Glomerular endothelial cell (primary cell): ENCODE results near the gene DGKZ. TPM values are rescaled to one million over a fixed set of nuclear protein-coding genes. Genes with fewer than 3 reads are reported as not detected.

ENCODE experiments used
- DNase-seq: peaks from one replicate; pipeline ENCODE4 v3.0.0-alpha.2; 2011; ENCODE audit warnings: low read depth, low spot score; ENCODE audit errors: extremely low read depth
- total RNA-seq: library from RNA; depleted of rRNA; stranded (reverse); fragments of >200 nt; gene quantifications from 2 replicates; pipeline ENCODE4 v1.2.3, GENCODE V29; 2015

DGKZ gene
- total RNA-seq, 1 donor from 2014 or later: 139 TPM

GRCh38 chr11:46345131-46345597 lies 2.1 kb upstream of the DGKZ start:
- no peak for DNase-seq

DNA sequence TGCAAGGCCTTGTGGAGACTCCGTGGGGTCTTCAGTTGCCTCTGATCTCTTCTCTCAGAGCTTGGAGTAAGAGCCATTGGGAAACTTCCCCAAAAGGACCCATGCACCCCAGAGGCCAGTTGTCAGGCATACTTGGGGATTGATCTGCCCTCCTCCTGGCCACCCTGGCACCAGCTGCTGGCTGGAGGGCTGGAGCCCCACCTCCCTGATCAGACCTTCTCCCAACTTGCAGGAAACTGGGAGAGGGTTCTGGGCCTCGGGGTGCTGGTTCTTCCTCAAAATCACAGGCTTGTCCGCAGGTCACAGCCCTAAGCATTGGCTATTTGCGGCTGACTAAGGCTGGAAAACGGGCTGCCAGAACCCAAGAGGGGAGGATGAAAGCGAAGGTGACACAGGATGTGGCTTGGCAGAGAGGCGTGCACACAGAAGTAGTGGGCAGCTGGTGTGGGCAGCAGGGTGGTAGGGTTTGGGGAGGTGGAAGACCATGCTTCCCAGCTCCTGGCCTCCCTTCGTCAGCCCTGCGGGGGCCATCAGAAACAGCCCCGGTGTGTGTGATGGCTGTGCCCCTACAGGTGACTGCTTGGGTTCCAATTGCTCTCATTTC lies 1.3 kb upstream of the DGKZ start:
- DNase-seq: no peak

DNA sequence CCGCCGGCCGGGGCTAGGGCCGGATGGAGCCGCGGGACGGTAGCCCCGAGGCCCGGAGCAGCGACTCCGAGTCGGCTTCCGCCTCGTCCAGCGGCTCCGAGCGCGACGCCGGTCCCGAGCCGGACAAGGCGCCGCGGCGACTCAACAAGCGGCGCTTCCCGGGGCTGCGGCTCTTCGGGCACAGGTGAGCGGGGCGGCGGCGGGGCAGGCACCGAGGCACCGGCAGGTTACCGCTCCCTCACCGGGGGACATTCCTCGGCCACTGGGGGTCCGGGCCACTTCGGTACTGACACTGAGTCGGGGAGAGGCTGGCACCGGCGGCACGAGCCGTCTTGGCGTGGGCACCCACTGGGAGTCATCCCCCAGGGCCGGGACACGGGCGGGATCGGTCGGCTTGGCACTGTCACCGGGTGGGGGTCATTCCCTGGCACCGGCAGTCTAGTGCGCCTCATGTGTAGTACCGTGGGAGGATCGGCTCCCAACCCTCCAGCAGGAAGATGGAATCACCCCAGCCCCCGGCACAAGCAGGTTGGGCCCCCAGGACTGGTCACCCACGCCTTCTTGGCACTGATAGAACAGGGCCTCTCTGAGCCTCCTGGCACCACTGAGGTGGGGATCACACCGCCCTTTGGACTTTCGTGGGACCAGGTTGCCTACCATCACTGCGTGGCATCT lies 511 bp downstream of the DGKZ start:
- DNase-seq: no peak

DNA sequence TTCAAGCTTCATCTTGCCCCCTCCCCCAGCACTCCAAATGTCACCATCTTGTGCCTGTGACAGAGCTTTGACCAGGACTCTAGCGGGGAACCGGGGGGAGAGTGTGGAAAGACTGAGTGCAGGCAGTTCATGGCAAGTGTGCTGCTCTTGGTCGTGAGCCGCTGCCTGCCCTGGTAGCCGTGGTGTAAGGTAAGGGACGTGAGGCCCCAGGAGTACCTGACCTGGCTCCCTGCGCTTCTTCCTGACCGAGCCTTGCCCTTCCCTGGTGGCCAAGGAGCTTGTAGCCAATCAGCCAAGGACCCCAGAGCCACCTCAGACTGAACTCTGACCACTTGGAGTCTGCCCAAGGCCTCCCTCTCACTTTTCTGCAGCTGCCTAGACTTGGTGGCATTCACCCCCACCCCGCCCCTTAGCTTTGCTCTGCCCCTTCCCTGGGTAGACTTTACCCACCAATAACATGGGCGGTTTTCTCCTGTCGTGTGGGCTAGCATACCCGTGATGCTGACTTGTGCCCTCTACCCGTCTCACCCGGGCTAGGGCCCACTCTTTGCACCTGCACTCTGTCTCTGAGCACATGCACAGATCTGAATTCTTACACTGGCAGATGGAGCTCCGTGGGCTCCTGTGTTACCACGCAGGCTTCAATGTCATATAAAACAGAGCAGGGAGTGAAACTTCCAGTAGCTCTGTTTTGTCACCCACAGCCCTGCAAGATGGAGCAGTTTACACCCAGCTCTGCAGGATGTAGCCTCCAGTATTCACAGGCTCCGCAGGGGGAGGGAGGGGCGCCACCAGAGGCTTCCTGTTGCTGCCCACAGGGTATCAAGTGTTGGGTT lies 1.5 kb downstream of the DGKZ start:
- DNase-seq: no peak

- no peak for DNase-seq
Measured at GRCh38 chr11:46350695-46351094, 3.4 kb downstream of the DGKZ start.

- no peak for DNase-seq
Measured at GRCh38 chr11:46351148-46351547, 3.9 kb downstream of the DGKZ start.

DNA sequence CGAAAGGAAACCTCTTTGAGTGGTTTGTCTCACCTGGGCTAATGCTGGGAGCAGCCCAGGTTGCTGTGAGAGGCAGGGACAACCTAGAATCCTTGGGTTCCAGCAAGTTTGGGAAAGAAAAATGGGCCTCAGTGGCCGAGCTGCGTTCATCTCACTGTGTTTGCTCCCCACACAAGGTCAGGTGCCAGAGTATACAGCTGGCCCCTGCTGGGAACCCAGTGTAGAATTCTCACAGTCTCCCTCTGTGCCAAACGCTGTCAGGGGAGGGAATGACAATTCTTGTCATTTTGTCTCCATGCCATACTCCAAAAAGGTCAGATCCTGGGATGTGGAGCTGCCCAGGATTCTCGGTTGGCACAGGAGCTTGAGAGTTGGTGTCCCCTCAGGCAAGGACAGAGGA lies 4.3 kb downstream of the DGKZ start:
- no peak for DNase-seq

GRCh38 chr11:46352063-46352841 lies 5.0 kb downstream of the DGKZ start:
- DNase-seq: no peak

GRCh38 chr11:46353698-46354097 lies 6.4 kb downstream of the DGKZ start:
- no peak for DNase-seq

GRCh38 chr11:46356924-46357482 lies 9.7 kb downstream of the DGKZ start:
- no peak for DNase-seq

DNA sequence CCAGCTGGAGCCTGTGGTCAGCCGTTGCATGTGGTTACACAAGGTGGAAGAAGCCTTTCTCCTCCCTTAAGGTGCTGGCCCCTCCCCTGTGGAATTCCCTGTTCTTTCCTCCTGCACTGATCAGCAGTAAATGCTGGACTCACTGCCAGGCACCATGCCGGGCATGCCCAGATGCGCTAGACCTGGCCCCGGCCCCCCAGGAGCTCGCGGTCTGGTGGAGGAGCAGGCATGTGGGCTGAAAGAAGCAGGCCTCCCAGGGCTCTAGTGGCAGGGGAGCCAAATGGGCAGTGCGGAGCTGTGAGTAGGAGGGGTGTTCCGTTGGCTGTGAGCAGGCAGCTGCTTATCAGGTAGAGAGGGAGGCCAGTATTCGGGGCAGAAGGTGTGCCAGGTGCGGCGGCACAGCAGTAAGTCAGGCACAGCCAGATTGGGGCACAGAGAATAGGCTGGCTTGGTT lies 10.2 kb downstream of the DGKZ start:
- DNase-seq: no peak

GRCh38 chr11:46359953-46360352 lies 12.7 kb downstream of the DGKZ start:
- no peak for DNase-seq

DNA sequence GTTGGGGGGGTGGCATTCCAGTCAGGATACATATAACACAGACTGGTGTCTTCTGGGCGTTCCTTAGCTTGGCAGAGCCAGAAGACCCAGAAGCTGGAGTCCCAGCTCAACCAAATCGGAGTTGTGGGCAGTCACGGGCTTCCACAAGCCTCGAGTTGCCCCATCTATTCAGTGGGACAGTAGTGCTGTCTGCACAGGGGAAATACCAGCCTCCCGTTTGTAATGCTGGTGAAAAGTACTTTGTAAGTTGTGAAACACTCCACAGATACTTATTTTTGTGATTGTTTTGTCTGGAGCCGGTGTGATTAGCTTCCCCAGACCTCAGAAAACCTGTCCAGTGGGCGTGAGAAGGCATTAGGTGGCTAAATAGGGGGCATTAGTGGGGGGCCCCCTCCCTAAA lies 13.6 kb downstream of the DGKZ start:
- DNase-seq: no peak

DNA sequence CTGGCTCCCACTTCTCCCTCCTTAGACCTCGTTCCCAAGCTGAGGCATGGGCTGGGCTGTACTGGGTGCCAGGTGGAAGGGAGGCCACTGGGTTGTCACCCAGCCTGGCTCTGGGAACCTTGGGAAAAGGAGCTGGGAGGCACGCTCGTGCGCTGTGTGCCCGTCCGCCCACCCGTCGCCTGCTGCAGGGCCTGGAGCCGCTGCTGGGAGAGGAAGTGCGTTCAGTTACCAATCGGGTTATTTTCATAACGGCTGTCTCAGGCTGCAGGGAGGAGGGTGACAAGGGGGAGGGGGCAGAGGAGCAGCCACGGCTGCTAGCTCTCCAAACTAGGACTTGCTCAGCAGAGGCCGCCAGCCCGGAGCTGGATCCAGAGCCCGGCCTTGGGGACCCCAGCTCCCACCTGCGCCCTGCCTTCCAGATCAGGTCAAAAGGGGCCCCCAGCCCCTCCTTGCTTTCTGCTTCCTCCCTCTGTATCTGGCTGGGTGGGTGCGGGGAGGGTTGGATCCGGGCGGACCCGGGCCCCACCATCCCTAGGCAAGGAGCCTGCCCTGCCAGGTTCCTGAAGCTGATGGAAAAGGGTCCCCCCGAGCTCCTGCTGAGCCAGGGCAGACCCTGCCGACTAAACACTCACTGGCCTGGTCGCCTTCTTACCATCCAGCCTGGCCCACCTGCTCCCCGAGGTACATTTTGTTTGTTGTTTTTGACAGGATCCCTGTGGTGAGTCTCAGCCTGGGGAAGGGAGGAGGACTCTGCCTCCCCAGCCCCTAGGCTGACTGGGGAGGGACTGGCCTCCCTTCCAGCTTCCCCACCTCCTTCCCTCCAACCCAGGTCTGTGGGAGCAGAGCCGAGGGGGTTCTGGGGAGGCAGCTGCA lies 14.3 kb downstream of the DGKZ start:
- DNase-seq: no peak

GRCh38 chr11:46362156-46363030 lies 15.1 kb downstream of the DGKZ start:
- no peak for DNase-seq

GRCh38 chr11:46363031-46363407 lies 15.8 kb downstream of the DGKZ start:
- no peak for DNase-seq

DNA sequence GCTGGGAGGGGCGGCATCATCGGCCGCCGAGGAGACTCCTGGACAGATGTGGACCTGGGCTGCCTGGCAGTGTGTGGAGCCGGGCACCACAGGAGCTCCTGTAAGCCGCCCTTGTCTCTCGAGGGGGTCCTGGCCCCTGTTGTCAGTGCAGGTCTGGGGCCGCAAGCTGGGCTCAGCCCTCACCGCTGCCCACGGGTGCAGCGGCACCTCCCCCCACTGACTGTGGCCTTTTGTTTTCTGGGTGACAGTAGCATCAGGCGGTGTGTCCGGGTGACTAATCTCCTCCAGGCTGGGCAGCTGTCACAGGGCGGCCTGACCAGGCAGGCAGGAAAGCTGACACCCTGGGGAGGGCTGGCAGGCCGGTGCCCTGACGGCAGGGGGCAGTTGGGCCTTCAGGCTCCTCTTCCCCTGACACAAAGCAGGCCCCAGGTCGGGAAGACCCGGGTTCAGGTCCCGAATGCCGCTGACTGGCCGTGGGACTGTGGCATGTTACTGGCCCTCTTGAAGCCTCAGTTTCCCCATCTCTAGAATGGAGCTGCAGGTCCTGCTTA lies 16.3 kb downstream of the DGKZ start:
- no peak for DNase-seq

DNA sequence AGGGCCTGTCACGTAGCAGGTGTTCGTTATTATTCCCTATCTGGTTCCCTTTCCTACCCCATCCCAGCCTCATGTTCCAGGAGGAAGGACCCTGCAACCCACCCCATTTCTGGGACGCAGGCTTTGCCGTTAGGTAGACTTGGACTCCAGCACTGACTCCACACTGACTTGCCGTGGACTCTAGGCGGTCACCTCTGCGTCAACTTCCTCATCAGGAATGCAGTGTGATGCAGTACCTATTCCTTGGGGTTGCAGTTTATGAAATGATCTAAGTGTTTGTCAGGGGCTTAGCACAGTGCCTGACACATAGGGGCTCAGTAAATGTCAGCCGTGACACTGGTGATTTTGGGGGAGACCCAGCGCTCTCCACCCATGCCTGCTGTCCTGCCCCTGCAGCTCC lies 16.8 kb downstream of the DGKZ start:
- no peak for DNase-seq
